AG09319 (cell line): ENCODE measurements around the gene IPO9.

ENCODE experiments used
- DNase-seq: peaks from one replicate; pipeline ENCODE4 v3.0.0-alpha.2; 2010; ENCODE audit warnings: low read depth; ENCODE audit errors: extremely low read depth
- CTCF ChIP-seq: IDR thresholded peaks from 2 replicates; pipeline ENCODE4 v1.5.1; 2011; ENCODE audit warnings: low read depth, mild to moderate bottlenecking, inconsistent platforms, low read length, moderate library complexity

IPO9 gene

GRCh38 chr1:201840055-201840454 is 11.1 kb downstream of the IPO9 start:
- DNase-seq = no peak
- TF ChIP-seq CTCF = no peak

GRCh38 chr1:201840490-201840889 is 11.5 kb downstream of the IPO9 start:
- TF ChIP-seq CTCF = no peak

GRCh38 chr1:201841265-201841912 is 12.4 kb downstream of the IPO9 start:
- no peak for DNase-seq
- no peak for TF ChIP-seq CTCF

More at GRCh38 chr1:201840490-201840889, 11.5 kb downstream of the IPO9 start:
- DNase-seq = no peak

GRCh38 chr1:201842472-201843027 is 13.6 kb downstream of the IPO9 start:
- TF ChIP-seq CTCF = no peak
- no peak for DNase-seq

- no peak for DNase-seq
- TF ChIP-seq CTCF = no peak
Observed at GRCh38 chr1:201845331-201846083, 16.6 kb downstream of the IPO9 start.

- TF ChIP-seq CTCF = no peak
- DNase-seq = no peak
Observed at GRCh38 chr1:201847150-201847549, 18.2 kb downstream of the IPO9 start.

- DNase-seq = no peak
Observed at GRCh38 chr1:201848230-201848629, 19.3 kb downstream of the IPO9 start.

More at GRCh38 chr1:201848230-201848629, 19.3 kb downstream of the IPO9 start:
- no peak for TF ChIP-seq CTCF
